Liver (tissue), 9 donors: Measurements from ENCODE around the gene KCNK10. TPM values are rescaled to one million over a fixed set of nuclear protein-coding genes. Genes with fewer than 3 reads are reported as not detected.

Source experiments
- DNase-seq: peaks from one replicate; pipeline ENCODE4 v3.0.0-alpha.2; 2017; ENCODE audit warnings: low spot score
- H3K27ac ChIP-seq, 2 donors: one replicate each; pipeline ENCODE4 v1.7.0; 2013; ENCODE audit warnings: inconsistent platforms in 2 of 2, low read length in 2 of 2, control low read depth in 1 of 2, low read depth in 1 of 2, mild to moderate bottlenecking in 1 of 2
- H3K27me3 ChIP-seq, 4 donors: one replicate each; pipeline versions ENCODE4 v1.6.1 to v1.7.0; 2013; ENCODE audit warnings: low read length in 3 of 4, inconsistent platforms in 1 of 4, mild to moderate bottlenecking in 1 of 4, moderate library complexity in 1 of 4; ENCODE audit not compliant: control insufficient read depth in 4 of 4, insufficient read depth in 4 of 4
- H3K36me3 ChIP-seq, 4 donors: one replicate each; pipeline versions ENCODE4 v1.6.1 to v1.7.0; 2013; ENCODE audit warnings: low read length in 3 of 4, mild to moderate bottlenecking in 3 of 4, low read depth in 1 of 4, moderate library complexity in 1 of 4; ENCODE audit not compliant: control insufficient read depth in 4 of 4, insufficient read depth in 3 of 4
- H3K4me1 ChIP-seq, 4 donors: one replicate each; pipeline versions ENCODE4 v1.6.1 to v1.7.0; 2013; ENCODE audit warnings: low read length in 3 of 4, mild to moderate bottlenecking in 3 of 4, moderate library complexity in 1 of 4; ENCODE audit not compliant: control insufficient read depth in 4 of 4, insufficient read depth in 4 of 4
- H3K4me3 ChIP-seq, 3 donors: one replicate each; pipeline versions ENCODE4 v1.6.1 to v1.7.0; 2013; ENCODE audit warnings: low read length in 3 of 3, control low read depth in 1 of 3, low read depth in 1 of 3, mild to moderate bottlenecking in 1 of 3
- H3K9ac ChIP-seq, 2 donors: one replicate each; pipeline ENCODE4 v1.7.0; 2013; ENCODE audit warnings: low read length in 2 of 2, mild to moderate bottlenecking in 2 of 2, moderate library complexity in 2 of 2, control low read depth in 1 of 2, low read depth in 1 of 2
- H3K9me3 ChIP-seq, 4 donors: one replicate each; pipeline versions ENCODE4 v1.6.1 to v1.7.0; 2013; ENCODE audit warnings: low read length in 3 of 4; ENCODE audit not compliant: control insufficient read depth in 4 of 4
- EGR1 ChIP-seq, 2 donors: IDR thresholded peaks; 2 replicates each; pipeline ENCODE4 v1.6.1; 2016 to 2018; ENCODE audit warnings: antibody characterized with exemption in 2 of 2, low read depth in 2 of 2
- FOXA1 ChIP-seq: IDR thresholded peaks from 2 replicates; pipeline ENCODE4 v1.6.1; 2016; ENCODE audit warnings: antibody characterized with exemption
- FOXA2 ChIP-seq: IDR thresholded peaks from 2 replicates; pipeline ENCODE4 v1.6.1; 2016; ENCODE audit warnings: antibody characterized with exemption
- GABPA ChIP-seq, 2 donors: IDR thresholded peaks in 1 of 2; conservative IDR thresholded peaks in 1 of 2; 2 replicates each; pipeline ENCODE4 v1.6.1; 2016; ENCODE audit warnings: antibody characterized with exemption in 2 of 2, mild to moderate bottlenecking in 1 of 2, moderate library complexity in 1 of 2
- JUND ChIP-seq, 2 donors: IDR thresholded peaks; 2 replicates each; pipeline ENCODE4 v1.6.1; 2016; ENCODE audit warnings: antibody characterized with exemption in 2 of 2
- MAX ChIP-seq: IDR thresholded peaks from 2 replicates; pipeline ENCODE4 v1.6.1; 2016; ENCODE audit warnings: antibody characterized with exemption
- NR2F2 ChIP-seq: IDR thresholded peaks from 2 replicates; pipeline ENCODE4 v1.6.1; 2016; ENCODE audit warnings: antibody characterized with exemption
- RAD21 ChIP-seq, 2 donors: IDR thresholded peaks; 2 replicates each; pipeline ENCODE4 v1.6.1; 2016; ENCODE audit warnings: antibody characterized with exemption in 2 of 2, mild to moderate bottlenecking in 2 of 2
- REST ChIP-seq: IDR thresholded peaks from 2 replicates; pipeline ENCODE4 v1.6.1; 2016; ENCODE audit warnings: antibody characterized with exemption, mild to moderate bottlenecking
- RXRA ChIP-seq, 2 donors: IDR thresholded peaks; 2 replicates each; pipeline ENCODE4 v1.6.1; 2017 to 2018; ENCODE audit warnings: antibody characterized with exemption in 2 of 2, mild to moderate bottlenecking in 1 of 2
- SP1 ChIP-seq: IDR thresholded peaks from 2 replicates; pipeline ENCODE4 v1.6.1; 2018; ENCODE audit warnings: antibody characterized with exemption, mild to moderate bottlenecking
- TAF1 ChIP-seq: conservative IDR thresholded peaks from 2 replicates; pipeline ENCODE4 v1.6.1; 2016; ENCODE audit warnings: antibody characterized with exemption, mild to moderate bottlenecking
- YY1 ChIP-seq: IDR thresholded peaks from 2 replicates; pipeline ENCODE4 v1.6.1; 2016; ENCODE audit warnings: antibody characterized with exemption, mild to moderate bottlenecking
- ZBTB33 ChIP-seq: IDR thresholded peaks from 2 replicates; pipeline ENCODE4 v1.6.1; 2016; ENCODE audit warnings: antibody characterized with exemption
- WGBS: extraction: QIAGEN DNeasy Blood & Tissue Kit; methylation state at CpG from one replicate; pipeline ENCODE4 v1.1.7; 2013; 5-methylcytosine and 5-hydroxymethylcytosine counted together
- polyA plus RNA-seq, 2 donors: library from polyadenylated mRNA; stranded (reverse) in 1 of 2; unstranded in 1 of 2; fragments of 200-250 nt in 1 of 2; fragments of >200 nt in 1 of 2; fragmentation: Nextera tagmentation in 1 of 2; extraction: Ambion mirVana in 1 of 2; gene quantifications; one replicate each; pipeline versions ENCODE4 v1.2.1 to v1.2.3, GENCODE V29; 2013 to 2015
- total RNA-seq, 2 donors: library from RNA; depleted of rRNA; stranded (reverse); fragments of >200 nt; gene quantifications; one replicate each; pipeline ENCODE4 v1.2.3, GENCODE V29; 2014
- TF ChIP-seq, protein P1 (sequence below): IDR thresholded peaks from 2 replicates; pipeline ENCODE4 v1.6.1; 2016; ENCODE audit warnings: antibody characterized with exemption
- TF ChIP-seq, protein P2 (sequence below): fragments of 150-350 bp; IDR thresholded peaks from 2 replicates; pipeline ENCODE4 v1.5.1; 2017; ENCODE audit warnings: improper control_type of control experiment, low read depth, low read length; ENCODE audit not compliant: missing input control
- donor health status: healthy.
- donor health status: healthy.
- donor health status: healthy.
- donor health status: healthy.
- donor health status: healthy.

Gene KCNK10
- total and polyA plus RNA-seq, 4 donors, result 0.05 TPM; not detected in 3

DNA sequence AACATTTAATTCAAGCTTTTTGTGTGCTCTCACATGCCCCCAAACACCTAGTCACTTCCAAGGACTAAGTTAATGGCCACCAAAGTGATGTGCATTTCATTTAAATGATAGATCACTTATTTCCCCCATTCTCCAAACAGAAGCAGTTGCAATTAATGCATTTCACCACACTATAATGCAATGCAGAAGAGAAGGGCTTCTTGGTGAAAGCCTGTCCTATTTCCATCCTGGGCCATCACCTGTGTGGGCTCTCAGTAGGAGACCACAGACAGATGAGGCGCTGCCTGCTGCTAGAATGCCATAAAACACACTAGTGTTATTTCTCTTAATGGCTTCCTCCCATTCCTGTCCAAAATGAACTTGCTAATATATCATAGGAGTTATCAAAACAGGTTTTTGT is 166.9 kb downstream of the KCNK10 start:
- no peaks in the 10 kb centered on the region for H3K4me1 ChIP-seq
- no peak overlapping the region for H3K27ac ChIP-seq
- 90% methylated on average over 1 of the region's 1 CpG for WGBS
- no peak overlapping the region for H3K4me3 ChIP-seq
- no peak for TF ChIP-seq MAX
- DNase-seq, result no peak
- H3K9me3 ChIP-seq, result no peaks in the 10 kb centered on the region
- no peaks in the 10 kb centered on the region for H3K27me3 ChIP-seq
- H3K36me3 ChIP-seq, result no peaks in the 10 kb centered on the region
- H3K9ac ChIP-seq, result no peak overlapping the region

DNA sequence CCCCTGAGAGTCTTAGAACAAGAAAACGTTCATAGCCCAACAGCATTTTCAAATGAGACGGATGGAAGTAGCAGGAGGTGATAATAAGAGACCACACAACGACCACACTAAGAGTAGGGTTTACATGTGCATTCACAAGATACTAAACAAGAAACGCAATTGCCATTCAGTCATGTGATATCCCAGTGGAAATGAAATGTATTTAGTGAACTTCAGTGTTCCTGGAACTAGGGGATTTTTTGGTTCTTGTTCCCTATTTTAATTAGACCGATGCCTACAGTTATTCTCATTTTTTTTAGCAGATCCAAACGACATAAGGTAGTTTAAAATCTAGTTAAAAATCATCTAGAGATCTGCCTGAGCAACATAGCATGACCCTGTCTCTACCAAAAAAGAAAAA is 168.1 kb downstream of the KCNK10 start:
- TF ChIP-seq RXRA (IDR thresholded peaks at IDR 0.05) (no peak), SP1 (no peak), MAX (no peak), GABPA (IDR thresholded peaks at IDR 0.05 in 1 of 2, conservative IDR thresholded peaks at IDR 0.05 in 1 of 2) (no peak), FOXA2 (no peak), EGR1 (IDR thresholded peaks at IDR 0.05; ENCODE audit: low read depth in 2 of 2) (no peak)
- TF ChIP-seq, protein P1, sequence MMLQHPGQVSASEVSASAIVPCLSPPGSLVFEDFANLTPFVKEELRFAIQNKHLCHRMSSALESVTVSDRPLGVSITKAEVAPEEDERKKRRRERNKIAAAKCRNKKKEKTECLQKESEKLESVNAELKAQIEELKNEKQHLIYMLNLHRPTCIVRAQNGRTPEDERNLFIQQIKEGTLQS, result no peak
- TF ChIP-seq, protein P2, sequence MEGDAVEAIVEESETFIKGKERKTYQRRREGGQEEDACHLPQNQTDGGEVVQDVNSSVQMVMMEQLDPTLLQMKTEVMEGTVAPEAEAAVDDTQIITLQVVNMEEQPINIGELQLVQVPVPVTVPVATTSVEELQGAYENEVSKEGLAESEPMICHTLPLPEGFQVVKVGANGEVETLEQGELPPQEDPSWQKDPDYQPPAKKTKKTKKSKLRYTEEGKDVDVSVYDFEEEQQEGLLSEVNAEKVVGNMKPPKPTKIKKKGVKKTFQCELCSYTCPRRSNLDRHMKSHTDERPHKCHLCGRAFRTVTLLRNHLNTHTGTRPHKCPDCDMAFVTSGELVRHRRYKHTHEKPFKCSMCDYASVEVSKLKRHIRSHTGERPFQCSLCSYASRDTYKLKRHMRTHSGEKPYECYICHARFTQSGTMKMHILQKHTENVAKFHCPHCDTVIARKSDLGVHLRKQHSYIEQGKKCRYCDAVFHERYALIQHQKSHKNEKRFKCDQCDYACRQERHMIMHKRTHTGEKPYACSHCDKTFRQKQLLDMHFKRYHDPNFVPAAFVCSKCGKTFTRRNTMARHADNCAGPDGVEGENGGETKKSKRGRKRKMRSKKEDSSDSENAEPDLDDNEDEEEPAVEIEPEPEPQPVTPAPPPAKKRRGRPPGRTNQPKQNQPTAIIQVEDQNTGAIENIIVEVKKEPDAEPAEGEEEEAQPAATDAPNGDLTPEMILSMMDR, result no peak
- H3K36me3 ChIP-seq, result no peaks in the 10 kb centered on the region
- DNase-seq, result no peak
- H3K27me3 ChIP-seq, result no peaks in the 10 kb centered on the region
- H3K9me3 ChIP-seq, result no peaks in the 10 kb centered on the region
- WGBS, result 84% methylated on average over 6 of the region's 6 CpGs
- no peaks in the 10 kb centered on the region for H3K4me1 ChIP-seq
- H3K27ac ChIP-seq, result no peak overlapping the region
- H3K9ac ChIP-seq, result no peak overlapping the region
- no peak overlapping the region for H3K4me3 ChIP-seq

DNA sequence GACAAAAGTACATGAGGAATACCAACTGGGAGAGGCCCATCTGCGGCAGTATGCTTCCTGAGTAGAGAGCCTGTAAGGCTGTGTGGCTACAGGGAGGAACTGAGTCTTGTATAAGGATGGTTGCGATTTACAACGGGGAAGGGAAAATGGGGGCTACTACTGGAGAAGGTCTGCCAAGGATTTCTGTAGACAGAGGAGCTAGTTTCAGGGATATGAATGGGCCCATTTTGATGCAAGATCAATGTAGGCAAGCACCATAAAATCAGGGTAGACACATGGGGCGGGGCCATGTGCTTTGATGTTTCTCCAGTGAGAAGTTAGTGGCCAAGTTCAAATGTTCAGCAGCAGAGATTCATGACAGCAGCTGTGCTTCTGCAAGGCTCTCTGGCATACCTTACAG is 168.7 kb downstream of the KCNK10 start:
- TF ChIP-seq REST, result no peak
- TF ChIP-seq, protein P1, result no peak
- no peak for TF ChIP-seq ZBTB33
- TF ChIP-seq FOXA1, result no peak
- no peak for TF ChIP-seq RXRA (IDR thresholded peaks at IDR 0.05)
- no peak for TF ChIP-seq JUND (IDR thresholded peaks at IDR 0.05)
- no peak for TF ChIP-seq RAD21 (IDR thresholded peaks at IDR 0.05)
- TF ChIP-seq TAF1, result no peak
- no peak for TF ChIP-seq MAX
- TF ChIP-seq EGR1 (IDR thresholded peaks at IDR 0.05; ENCODE audit: low read depth in 2 of 2), result no peak
- TF ChIP-seq NR2F2, result no peak
- no peak for TF ChIP-seq GABPA (IDR thresholded peaks at IDR 0.05 in 1 of 2, conservative IDR thresholded peaks at IDR 0.05 in 1 of 2)
- no peak for TF ChIP-seq SP1
- no peak for TF ChIP-seq YY1
- Histone ChIP-seq H3K4me3 (no peak overlapping the region), H3K9me3 (no peaks in the 10 kb centered on the region), H3K9ac (no peak overlapping the region), H3K27ac (no peak overlapping the region), H3K36me3 (no peaks in the 10 kb centered on the region), H3K27me3 (no peaks in the 10 kb centered on the region), H3K4me1 (no peaks in the 10 kb centered on the region)
- WGBS, result 95% methylated on average over 4 of the region's 4 CpGs
- DNase-seq, result no peak
